ENCODE data around the gene TRIP4. TPM values are rescaled to one million over a fixed set of nuclear protein-coding genes. Genes with fewer than 3 reads are reported as not detected.
"Not testable (repeated sequence)": the region's sequence is repeated elsewhere in the genome, so short reads cannot be mapped to it uniquely, and the experiment has no call there.

TRIP4 gene
- total RNA-seq, 1 donor from 2014 or later: 21.7 TPM

GRCh38 chr15:64389036-64389435, 1.4 kb downstream of the TRIP4 start:
- peaks cover 17% of the 10 kb centered on the region for H3K4me1 Mint-ChIP-seq (ENCODE audit: low read depth)
- intact Hi-C loops (cut with micrococcal nuclease): loop anchor here (5.0 kb wide), 3 partner anchors 53 to 743 kb away; partner anchors contain the start of gene PDCD7
- peaks cover 9% of the 10 kb centered on the region for H3K36me3 Mint-ChIP-seq (ENCODE audit: low read depth)
- peak overlapping the region; percentile 99 for H3K4me3 Mint-ChIP-seq
- no peak overlapping the region for H3K27ac Mint-ChIP-seq
- no peaks in the 10 kb centered on the region for H3K27me3 Mint-ChIP-seq (ENCODE audit: insufficient read depth)
- no peaks in the 10 kb centered on the region for H3K9me3 Mint-ChIP-seq
- no peak for DNase-seq (ENCODE audit: low spot score)

GRCh38 chr15:64392471-64392870, 4.8 kb downstream of the TRIP4 start:
- H3K27me3 Mint-ChIP-seq (ENCODE audit: insufficient read depth); DNase-seq (ENCODE audit: low spot score); intact Hi-C loops (cut with micrococcal nuclease); H3K4me3 Mint-ChIP-seq; H3K9me3 Mint-ChIP-seq; H3K27ac Mint-ChIP-seq: not testable (repeated sequence)
- peaks cover 24% of the 10 kb centered on the region for H3K36me3 Mint-ChIP-seq (ENCODE audit: low read depth)
- H3K4me1 Mint-ChIP-seq (ENCODE audit: low read depth): peaks cover 16% of the 10 kb centered on the region

- no peaks in the 10 kb centered on the region for H3K27me3 Mint-ChIP-seq (ENCODE audit: insufficient read depth)
- H3K4me1 Mint-ChIP-seq (ENCODE audit: low read depth): no peaks in the 10 kb centered on the region
- intact Hi-C loops (cut with micrococcal nuclease): no loop called here
- no peak overlapping the region for H3K4me3 Mint-ChIP-seq
- no peaks in the 10 kb centered on the region for H3K9me3 Mint-ChIP-seq
- DNase-seq (ENCODE audit: low spot score): no peak
- H3K36me3 Mint-ChIP-seq (ENCODE audit: low read depth): peaks cover 33% of the 10 kb centered on the region
- no peak overlapping the region for H3K27ac Mint-ChIP-seq
Measured at GRCh38 chr15:64396789-64397188, 9.2 kb downstream of the TRIP4 start.

GRCh38 chr15:64398575-64398974, 10.9 kb downstream of the TRIP4 start:
- H3K4me3 Mint-ChIP-seq: no peak overlapping the region
- no peak for DNase-seq (ENCODE audit: low spot score)
- H3K27ac Mint-ChIP-seq: no peak overlapping the region
- peaks cover 32% of the 10 kb centered on the region for H3K36me3 Mint-ChIP-seq (ENCODE audit: low read depth)
- H3K4me1 Mint-ChIP-seq (ENCODE audit: low read depth): no peaks in the 10 kb centered on the region
- no peaks in the 10 kb centered on the region for H3K9me3 Mint-ChIP-seq
- no peaks in the 10 kb centered on the region for H3K27me3 Mint-ChIP-seq (ENCODE audit: insufficient read depth)
- intact Hi-C loops (cut with micrococcal nuclease): no loop called here

GRCh38 chr15:64400583-64400982, 12.9 kb downstream of the TRIP4 start:
- no peaks in the 10 kb centered on the region for H3K9me3 Mint-ChIP-seq
- DNase-seq (ENCODE audit: low spot score): no peak
- H3K27ac Mint-ChIP-seq: no peak overlapping the region
- no peaks in the 10 kb centered on the region for H3K27me3 Mint-ChIP-seq (ENCODE audit: insufficient read depth)
- H3K36me3 Mint-ChIP-seq (ENCODE audit: low read depth): peaks cover 26% of the 10 kb centered on the region
- no peaks in the 10 kb centered on the region for H3K4me1 Mint-ChIP-seq (ENCODE audit: low read depth)
- intact Hi-C loops (cut with micrococcal nuclease): no loop called here
- H3K4me3 Mint-ChIP-seq: no peak overlapping the region

GRCh38 chr15:64412216-64412615, 24.6 kb downstream of the TRIP4 start:
- Mint-ChIP-seq H3K4me3 (no peak overlapping the region), H3K36me3 (ENCODE audit: low read depth) (peaks cover 32% of the 10 kb centered on the region), H3K9me3 (no peaks in the 10 kb centered on the region), H3K4me1 (ENCODE audit: low read depth) (no peaks in the 10 kb centered on the region), H3K27ac (no peak overlapping the region), H3K27me3 (ENCODE audit: insufficient read depth) (no peaks in the 10 kb centered on the region)
- DNase-seq (ENCODE audit: low spot score): no peak
- intact Hi-C loops (cut with micrococcal nuclease): no loop called here

- no peak for DNase-seq (ENCODE audit: low spot score)
Measured at GRCh38 chr15:64422697-64423096, 35.1 kb downstream of the TRIP4 start.

GRCh38 chr15:64423970-64424369, 36.3 kb downstream of the TRIP4 start:
- Mint-ChIP-seq H3K4me1 (ENCODE audit: low read depth) (peaks cover 14% of the 10 kb centered on the region), H3K27ac (no peak overlapping the region), H3K4me3 (no peak overlapping the region), H3K9me3 (no peaks in the 10 kb centered on the region), H3K36me3 (ENCODE audit: low read depth) (peaks cover 18% of the 10 kb centered on the region), H3K27me3 (ENCODE audit: insufficient read depth) (no peaks in the 10 kb centered on the region)
- intact Hi-C loops (cut with micrococcal nuclease): no loop called here
- DNase-seq (ENCODE audit: low spot score): no peak

More at GRCh38 chr15:64422697-64423096, 35.1 kb downstream of the TRIP4 start:
- Mint-ChIP-seq H3K4me1 (ENCODE audit: low read depth) (peaks cover 11% of the 10 kb centered on the region), H3K36me3 (ENCODE audit: low read depth) (peaks cover 21% of the 10 kb centered on the region), H3K9me3 (no peaks in the 10 kb centered on the region), H3K27me3 (ENCODE audit: insufficient read depth) (no peaks in the 10 kb centered on the region), H3K4me3 (no peak overlapping the region), H3K27ac (no peak overlapping the region)
- intact Hi-C loops (cut with micrococcal nuclease): no loop called here

GRCh38 chr15:64425221-64425620, 37.6 kb downstream of the TRIP4 start:
- intact Hi-C loops (cut with micrococcal nuclease): loop anchor here (5.0 kb wide), 1 partner anchor 82 kb away; no protein-coding TSS in a partner anchor
- Mint-ChIP-seq H3K27me3 (ENCODE audit: insufficient read depth) (no peaks in the 10 kb centered on the region), H3K4me1 (ENCODE audit: low read depth) (peaks cover 24% of the 10 kb centered on the region), H3K36me3 (ENCODE audit: low read depth) (peaks cover 20% of the 10 kb centered on the region), H3K4me3 (no peak overlapping the region), H3K27ac (no peak overlapping the region), H3K9me3 (no peaks in the 10 kb centered on the region)
- DNase-seq (ENCODE audit: low spot score): no peak

GRCh38 chr15:64426845-64427465, 39.3 kb downstream of the TRIP4 start:
- Mint-ChIP-seq H3K36me3 (ENCODE audit: low read depth) (peaks cover 22% of the 10 kb centered on the region), H3K27ac (peak overlapping the region; percentile 55), H3K4me1 (ENCODE audit: low read depth) (peaks cover 31% of the 10 kb centered on the region), H3K4me3 (no peak overlapping the region), H3K27me3 (ENCODE audit: insufficient read depth) (no peaks in the 10 kb centered on the region), H3K9me3 (no peaks in the 10 kb centered on the region)
- intact Hi-C loops (cut with micrococcal nuclease): loop anchor here (1.0 to 5.0 kb wide), 2 partner anchors 80 to 301 kb away; no protein-coding TSS in a partner anchor
- no peak for DNase-seq (ENCODE audit: low spot score)

GRCh38 chr15:64429448-64429847, 41.8 kb downstream of the TRIP4 start:
- peaks cover 21% of the 10 kb centered on the region for H3K36me3 Mint-ChIP-seq (ENCODE audit: low read depth)
- no peaks in the 10 kb centered on the region for H3K27me3 Mint-ChIP-seq (ENCODE audit: insufficient read depth)
- peak overlapping the region; percentile 69 for H3K4me3 Mint-ChIP-seq
- H3K27ac Mint-ChIP-seq: peak overlapping the region; percentile 89
- H3K9me3 Mint-ChIP-seq: no peaks in the 10 kb centered on the region
- H3K4me1 Mint-ChIP-seq (ENCODE audit: low read depth): peaks cover 31% of the 10 kb centered on the region
- intact Hi-C loops (cut with micrococcal nuclease): loop anchor here (5.0 kb wide), 1 partner anchor 78 kb away; no protein-coding TSS in a partner anchor
- DNase-seq (ENCODE audit: low spot score): no peak

- H3K4me3 Mint-ChIP-seq: peak overlapping the region; percentile 72
- H3K36me3 Mint-ChIP-seq (ENCODE audit: low read depth): peaks cover 23% of the 10 kb centered on the region
- peak overlapping the region; percentile 89 for H3K27ac Mint-ChIP-seq
- intact Hi-C loops (cut with micrococcal nuclease): loop anchor here (1.0 to 5.0 kb wide), 3 partner anchors 14 to 77 kb away; no protein-coding TSS in a partner anchor
- H3K9me3 Mint-ChIP-seq: no peaks in the 10 kb centered on the region
- H3K4me1 Mint-ChIP-seq (ENCODE audit: low read depth): peaks cover 31% of the 10 kb centered on the region
- H3K27me3 Mint-ChIP-seq (ENCODE audit: insufficient read depth): no peaks in the 10 kb centered on the region
- peak; percentile 50 for DNase-seq (ENCODE audit: low spot score)
Measured at GRCh38 chr15:64430000-64430735, 42.5 kb downstream of the TRIP4 start.

GRCh38 chr15:64437982-64438381, 50.3 kb downstream of the TRIP4 start:
- H3K9me3 Mint-ChIP-seq: no peaks in the 10 kb centered on the region
- no peaks in the 10 kb centered on the region for H3K27me3 Mint-ChIP-seq (ENCODE audit: insufficient read depth)
- intact Hi-C loops (cut with micrococcal nuclease): no loop called here
- peaks cover 30% of the 10 kb centered on the region for H3K4me1 Mint-ChIP-seq (ENCODE audit: low read depth)
- H3K27ac Mint-ChIP-seq: peak overlapping the region; percentile 32
- H3K36me3 Mint-ChIP-seq (ENCODE audit: low read depth): peaks cover 31% of the 10 kb centered on the region
- no peak overlapping the region for H3K4me3 Mint-ChIP-seq
- no peak for DNase-seq (ENCODE audit: low spot score)

Measured in activated T-helper 1 cell treated with anti-CD3 and anti-CD28 coated beads, Interleukin-12 subunit alpha, Interleukin-12 subunit beta, Interleukin-2, Interleukin-4 antibody, amounts not matched to agents 30 ng/mL and 10 ng/mL and 1 ng/mL, durations not matched to agents 14 hours and 24 hours and 36 hours (primary cell).